HG02588 (cell line): ENCODE data around the gene LZTFL1.
"Not testable (repeated sequence)": the region's sequence is repeated elsewhere in the genome, so short reads cannot be mapped to it uniquely, and the experiment has no call there.

Experiments used
- ATAC-seq: cut with Tn5 transposase; IDR thresholded peaks from one replicate; pipeline ENCODE4 v1.9.1; 2021; ENCODE audit warnings: mild to moderate bottlenecking, moderate library complexity; ENCODE audit not compliant: unreplicated experiment

The LZTFL1 gene

GRCh38 chr3:45865563-45865962, 23.6 kb upstream of the LZTFL1 start:
- no peak for ATAC-seq

- ATAC-seq: peak; percentile 62
These were observed 23.0 kb upstream of the LZTFL1 start for GRCh38 chr3:45864760-45865519.

GRCh38 chr3:45861043-45861719, 19.3 kb upstream of the LZTFL1 start:
- peak; percentile 47 for ATAC-seq

- no peak for ATAC-seq
These were observed 18.6 kb upstream of the LZTFL1 start for GRCh38 chr3:45860481-45860880.

GRCh38 chr3:45858809-45859543, 17.1 kb upstream of the LZTFL1 start:
- ATAC-seq: no peak

GRCh38 chr3:45857024-45857423, 15.1 kb upstream of the LZTFL1 start:
- not testable (repeated sequence) for ATAC-seq

- not testable (repeated sequence) for ATAC-seq
These were observed 14.4 kb upstream of the LZTFL1 start for GRCh38 chr3:45856323-45856722.

GRCh38 chr3:45852828-45853227, 10.9 kb upstream of the LZTFL1 start:
- ATAC-seq: no peak

GRCh38 chr3:45848392-45848791, 6.5 kb upstream of the LZTFL1 start:
- no peak for ATAC-seq

GRCh38 chr3:45844616-45845015, 2.7 kb upstream of the LZTFL1 start:
- ATAC-seq: no peak

GRCh38 chr3:45842851-45843625, 1.1 kb upstream of the LZTFL1 start:
- ATAC-seq: no peak

GRCh38 chr3:45841420-45841756, 531 bp downstream of the LZTFL1 start:
- peak; percentile 24 for ATAC-seq

GRCh38 chr3:45838466-45838865, 3.5 kb downstream of the LZTFL1 start:
- ATAC-seq: no peak

- ATAC-seq: no peak
These were observed 9.2 kb downstream of the LZTFL1 start for GRCh38 chr3:45832699-45833098.

GRCh38 chr3:45830121-45830520, 11.8 kb downstream of the LZTFL1 start:
- no peak for ATAC-seq

GRCh38 chr3:45826908-45827307, 15.0 kb downstream of the LZTFL1 start:
- no peak for ATAC-seq

GRCh38 chr3:45826321-45826720, 15.6 kb downstream of the LZTFL1 start:
- no peak for ATAC-seq

GRCh38 chr3:45821127-45821526, 20.8 kb downstream of the LZTFL1 start:
- ATAC-seq: no peak

GRCh38 chr3:45819543-45819942, 22.4 kb downstream of the LZTFL1 start:
- ATAC-seq: no peak

GRCh38 chr3:45817831-45818522, 23.9 kb downstream of the LZTFL1 start:
- ATAC-seq: no peak

GRCh38 chr3:45816544-45816943, 25.4 kb downstream of the LZTFL1 start:
- ATAC-seq: no peak
